HepG2 (cell line): ENCODE data around the gene CCDC201. TPM values are rescaled to one million over a fixed set of nuclear protein-coding genes. Genes with fewer than 3 reads are reported as not detected.

Experiments
- ATF2 ChIP-seq: sonication (generic); formaldehyde crosslinking; IDR thresholded peaks from 2 replicates; pipeline ENCODE4 v1.4.0; 2020; ENCODE audit warnings: missing genetic modification reagents
- BRCA1 ChIP-seq: sonication (generic); formaldehyde crosslinking; IDR thresholded peaks from 2 replicates; pipeline ENCODE4 v1.4.0; 2020; ENCODE audit warnings: missing genetic modification reagents
- CREB3 ChIP-seq: sonication (generic); formaldehyde crosslinking; IDR thresholded peaks from 2 replicates; pipeline ENCODE4 v1.5.0; 2020; ENCODE audit warnings: missing genetic modification reagents
- FOXC1 ChIP-seq: sonication (generic); formaldehyde crosslinking; IDR thresholded peaks from 2 replicates; pipeline ENCODE4 v1.8.0; 2022; ENCODE audit warnings: mild to moderate bottlenecking, missing genetic modification reagents, borderline replicate concordance
- GZF1 ChIP-seq: sonication (generic); formaldehyde crosslinking; IDR thresholded peaks from 2 replicates; pipeline ENCODE4 v1.5.1; 2020; ENCODE audit warnings: mild to moderate bottlenecking, missing genetic modification reagents
- HNRNPH1 ChIP-seq: fragments of 200-400 bp; formaldehyde crosslinking; optimal IDR thresholded peaks from 2 replicates; pipeline ENCODE3; 2017; ENCODE audit warnings: mild to moderate bottlenecking, low read depth, low read length
- JARID2 ChIP-seq: sonication (generic); formaldehyde crosslinking; IDR thresholded peaks from 2 replicates; pipeline ENCODE4 v1.8.1; 2023; ENCODE audit warnings: missing genetic modification reagents, inconsistent platforms; ENCODE audit not compliant: insufficient replicate concordance
- NCOA1 ChIP-seq: sonication (generic); formaldehyde crosslinking; IDR thresholded peaks from 2 replicates; pipeline ENCODE4 v1.9.0; 2021; ENCODE audit warnings: missing genetic modification reagents
- NFE2L1 ChIP-seq: sonication (generic); formaldehyde crosslinking; IDR thresholded peaks from 2 replicates; pipeline ENCODE4 v1.4.0; 2020; ENCODE audit warnings: missing genetic modification reagents, mild to moderate bottlenecking, borderline replicate concordance
- RBFOX2 ChIP-seq: fragments of 200-400 bp; formaldehyde crosslinking; IDR thresholded peaks from 2 replicates; pipeline ENCODE4 v1.6.1; 2017; ENCODE audit warnings: low read depth, mild to moderate bottlenecking, low read length
- SCMH1 ChIP-seq: sonication (generic); formaldehyde crosslinking; IDR thresholded peaks from 2 replicates; pipeline ENCODE4 v1.9.0; 2021; ENCODE audit warnings: missing genetic modification reagents, mild to moderate bottlenecking, borderline replicate concordance
- TEAD3 ChIP-seq: optimal IDR thresholded peaks from 2 replicates; pipeline ENCODE3; 2016; ENCODE audit warnings: borderline replicate concordance
- THYN1 ChIP-seq: sonication (generic); formaldehyde crosslinking; IDR thresholded peaks from 2 replicates; pipeline ENCODE4 v1.8.1; 2023; ENCODE audit warnings: low read depth, mild to moderate bottlenecking, moderate library complexity, missing genetic modification reagents, borderline replicate concordance
- TSC22D2 ChIP-seq: sonication (generic); formaldehyde crosslinking; IDR thresholded peaks from 2 replicates; pipeline ENCODE4 v1.5.1; 2020; ENCODE audit warnings: missing genetic modification reagents, mild to moderate bottlenecking, borderline replicate concordance
- ZMYM2 ChIP-seq: sonication (generic); formaldehyde crosslinking; IDR thresholded peaks from 2 replicates; pipeline ENCODE4 v1.8.0; 2022; ENCODE audit warnings: mild to moderate bottlenecking, missing genetic modification reagents
- ZNF12 ChIP-seq: sonication (generic); formaldehyde crosslinking; IDR thresholded peaks from 2 replicates; pipeline ENCODE4 v1.5.0; 2020; ENCODE audit warnings: missing genetic modification reagents
- ZNF292 ChIP-seq: sonication (generic); formaldehyde crosslinking; IDR thresholded peaks from 2 replicates; pipeline ENCODE4 v1.8.1; 2022; ENCODE audit warnings: mild to moderate bottlenecking, low read depth, missing genetic modification reagents, borderline replicate concordance
- ZNF326 ChIP-seq: sonication (generic); formaldehyde crosslinking; IDR thresholded peaks from 2 replicates; pipeline ENCODE4 v1.4.0; 2020; ENCODE audit warnings: missing genetic modification reagents, borderline replicate concordance
- ZNF33A ChIP-seq: sonication (generic); formaldehyde crosslinking; IDR thresholded peaks from 2 replicates; pipeline ENCODE4 v1.5.1; 2020; ENCODE audit warnings: missing genetic modification reagents, mild to moderate bottlenecking, moderate library complexity, borderline replicate concordance
- ZNF350 ChIP-seq: sonication (generic); formaldehyde crosslinking; IDR thresholded peaks from 2 replicates; pipeline ENCODE4 v1.4.0; 2020; ENCODE audit warnings: mild to moderate bottlenecking, low read depth, missing genetic modification reagents, borderline replicate concordance
- ZNF530 ChIP-seq: sonication (generic); formaldehyde crosslinking; IDR thresholded peaks from 2 replicates; pipeline ENCODE4 v1.5.0; 2020; ENCODE audit warnings: low read depth, mild to moderate bottlenecking, missing genetic modification reagents
- ZNF580 ChIP-seq: IDR thresholded peaks from 2 replicates; pipeline ENCODE4 v1.6.1; 2016; ENCODE audit warnings: low read depth, borderline replicate concordance
- ZNF639 ChIP-seq: conservative IDR thresholded peaks from 2 replicates; pipeline ENCODE4 v1.6.1; 2018; ENCODE audit warnings: missing genetic modification reagents
- ZNF672 ChIP-seq: sonication (generic); formaldehyde crosslinking; IDR thresholded peaks from 2 replicates; pipeline ENCODE4 v1.8.1; 2022; ENCODE audit warnings: missing genetic modification reagents
- ZNF740 ChIP-seq: sonication (generic); formaldehyde crosslinking; IDR thresholded peaks from 2 replicates; pipeline ENCODE4 v1.4.0; 2020; ENCODE audit warnings: missing genetic modification reagents
- ZNF879 ChIP-seq: sonication (generic); formaldehyde crosslinking; IDR thresholded peaks from 2 replicates; pipeline ENCODE4 v1.8.1; 2023; ENCODE audit warnings: missing genetic modification reagents
- ZSCAN30 ChIP-seq: sonication (generic); formaldehyde crosslinking; IDR thresholded peaks from 2 replicates; pipeline ENCODE4 v1.5.0; 2020; ENCODE audit warnings: mild to moderate bottlenecking, missing genetic modification reagents
- polyA plus RNA-seq, 8 experiments: library from polyadenylated mRNA; depleted of rRNA in 3 of 8; stranded (reverse) in 7 of 8; unstranded in 1 of 8; fragments of >200 nt; fragmentation: Illumina TruSeq in 4 of 8; extraction: Trizol in 4 of 8; gene quantifications; 2 replicates each; pipeline versions ENCODE4 v1.2.1 to v1.2.3, GENCODE V29; 2011 to 2016; ENCODE audit warnings: low read depth in 4 of 8, missing spikeins in 1 of 8, mixed read lengths in 1 of 8; ENCODE audit not compliant: insufficient read depth in 1 of 8
- total RNA-seq, 5 experiments: library from RNA; depleted of rRNA; stranded (reverse); fragments of >200 nt; fragmentation: Illumina TruSeq; extraction: Trizol; gene quantifications; 2 replicates each; pipeline ENCODE4 v1.2.3, GENCODE V29; 2016; ENCODE audit warnings: low read depth in 1 of 5

CCDC201 gene
- total and polyA plus RNA-seq, 2 of the 13 experiments (the other 11 are each of a cell fraction or from before 2014, with no cell fraction given): 0.92 TPM; not detected in 1

GRCh38 chr7:45885264-45885882, 12.5 kb upstream of the CCDC201 start (continued):
- TF ChIP-seq RBFOX2: peak; percentile 43; the same call in 1 of the 2 replicates
- TF ChIP-seq ZMYM2: peak; percentile 62
- 0 out of 2 replicates have a peak, but pooled peaks have one; percentile 12 for TF ChIP-seq CREB3 (CRISPR knock-in tag)
- no peak for TF ChIP-seq ZNF672 (CRISPR knock-in tag)
- TF ChIP-seq ZNF326: no peak
- TF ChIP-seq GZF1: peak; percentile 84; the same call in 1 of the 2 replicates
- peak; percentile 65 for TF ChIP-seq ZNF639 (CRISPR knock-in tag)
- TF ChIP-seq NFE2L1 (CRISPR knock-in tag): no peak
- TF ChIP-seq JARID2 (CRISPR knock-in tag): no peak
- no peak; the same call in 1 of the 2 replicates for TF ChIP-seq ZNF33A (CRISPR knock-in tag)
- TF ChIP-seq ZNF740: no peak; the same call in 1 of the 2 replicates
- TF ChIP-seq ZSCAN30: no peak; the same call in 1 of the 2 replicates
- TF ChIP-seq ZNF350 (CRISPR knock-in tag): peak; percentile 84; the same call in 1 of the 2 replicates
- TF ChIP-seq BRCA1 (CRISPR knock-in tag): no peak
- TF ChIP-seq ZNF580 (CRISPR knock-in tag): peak; percentile 78; the same call in 1 of the 2 replicates
- TF ChIP-seq ZNF292: peak; percentile 96; the same call in 1 of the 2 replicates
- peak; percentile 42; the same call in 1 of the 2 replicates for TF ChIP-seq FOXC1
- no peak for TF ChIP-seq HNRNPH1
- peak; percentile 92 for TF ChIP-seq ATF2 (CRISPR knock-in tag)
- TF ChIP-seq ZNF12 (CRISPR knock-in tag): peak; percentile 74; the same call in 1 of the 2 replicates
- TF ChIP-seq NCOA1 (CRISPR knock-in tag): peak; percentile 99
- TF ChIP-seq TEAD3 (CRISPR knock-in tag): peak; percentile 97
- no peak for TF ChIP-seq THYN1 (CRISPR knock-in tag)
- TF ChIP-seq ZNF879: peak; percentile 65; the same call in 1 of the 2 replicates
- no peak for TF ChIP-seq SCMH1 (CRISPR knock-in tag)
- no peak; the same call in 1 of the 2 replicates for TF ChIP-seq TSC22D2 (CRISPR knock-in tag)
- TF ChIP-seq ZNF530 (CRISPR knock-in tag): no peak
